Tibial artery (tissue), 4 donors: Measurements from ENCODE around the gene C11orf68.
A peak's percentile ranks its signal among the peaks of the same experiment; 100 is the strongest.

Source experiments
- DNase-seq, 2 donors: peaks; one replicate each; pipeline ENCODE4 v3.0.0-alpha.2; 2019
- H3K27ac ChIP-seq, 2 donors: fragments of 200-600 bp; sonication (generic) in 1 of 2; 1 replicate in 1 of 2; 2 replicates in 1 of 2; pipeline ENCODE4 v1.5.1; 2018 to 2019; ENCODE audit warnings: mild to moderate bottlenecking in 1 of 2
- H3K27me3 ChIP-seq, 2 donors: fragments of 200-600 bp; sonication (generic) in 1 of 2; one replicate each; pipeline versions ENCODE4 v1.5.1 to v1.6.0; 2016 to 2019
- H3K36me3 ChIP-seq, 3 donors: fragments of 200-600 bp; sonication (generic) in 2 of 3; one replicate each; pipeline ENCODE4 v1.5.1; 2016 to 2019; ENCODE audit warnings: mild to moderate bottlenecking in 2 of 3
- H3K4me1 ChIP-seq, 4 donors: fragments of 200-600 bp; sonication (generic) in 2 of 4; 1 replicate in 3 of 4; 2 replicates in 1 of 4; pipeline ENCODE4 v1.5.1; 2016 to 2019
- H3K4me3 ChIP-seq, 2 donors: fragments of 200-600 bp; sonication (generic) in 1 of 2; 1 replicate in 1 of 2; 2 replicates in 1 of 2; pipeline ENCODE4 v1.5.1; 2018 to 2019; ENCODE audit warnings: mild to moderate bottlenecking in 2 of 2
- H3K9me3 ChIP-seq, 3 donors: fragments of 200-600 bp; sonication (generic) in 1 of 3; one replicate each; pipeline ENCODE4 v1.5.1; 2016 to 2019
- CTCF ChIP-seq, 2 experiments: fragments of 200-600 bp in 1 of 2; fragments of 450-650 bp in 1 of 2; IDR thresholded peaks; one replicate each; pipeline ENCODE4 v1.5.1; 2017 to 2019; ENCODE audit warnings: antibody characterized with exemption in 2 of 2, mild to moderate bottlenecking in 1 of 2, moderate library complexity in 1 of 2
- intact Hi-C: fragments of 100-400 bp; cut with DNase I; formaldehyde crosslinking; loops from one replicate; pipeline ENCODE4 v1.15.0; 2023; ENCODE audit warnings: low total_unique reads

Gene C11orf68

GRCh38 chr11:65879617-65880016 lies 39.2 kb downstream of the C11orf68 start, which contains the start of gene CTSW:
TSS of gene CTSW (plus strand) at chr11:65879837. CDS start at chr11:65879855, 18 bp downstream.
- Histone ChIP-seq H3K9me3 (no peaks in the 10 kb centered on the region), H3K36me3 (peaks cover 15 to 25% (median 16%) of the 10 kb centered on the region in 3 donors), H3K4me3 (no peak within 1 kb of the TSS), H3K4me1 (peaks cover 0 to 5% (median 1%) of the 10 kb centered on the region in 4 donors), H3K27ac (no peak within 1 kb of the TSS), H3K27me3 (no peaks in the 10 kb centered on the region)
- TF ChIP-seq CTCF (IDR thresholded peaks at IDR 0.05) = no peak
- DNase-seq = peak in 1 of 2 donors; percentile 64
- intact Hi-C loops = no loop called here

- H3K27me3 ChIP-seq = no peaks in the 10 kb centered on the region
- peaks cover 0 to 19% (median 12%) of the 10 kb centered on the region in 3 donors for H3K36me3 ChIP-seq
- H3K4me3 ChIP-seq = peak overlapping the region; percentile 66 to 76
- peak; percentile 94 to 98 for DNase-seq
- peak overlapping the region; percentile 96 to 98 for H3K27ac ChIP-seq
- intact Hi-C loops = no loop called here
- no peaks in the 10 kb centered on the region for H3K9me3 ChIP-seq
- peak in 1 of 2 experiments; percentile 6 for TF ChIP-seq CTCF (IDR thresholded peaks at IDR 0.05)
- H3K4me1 ChIP-seq = peaks cover 0 to 34% (median 26%) of the 10 kb centered on the region in 4 donors
Observed at GRCh38 chr11:65873318-65874156, 45.3 kb downstream of the C11orf68 start.

DNA sequence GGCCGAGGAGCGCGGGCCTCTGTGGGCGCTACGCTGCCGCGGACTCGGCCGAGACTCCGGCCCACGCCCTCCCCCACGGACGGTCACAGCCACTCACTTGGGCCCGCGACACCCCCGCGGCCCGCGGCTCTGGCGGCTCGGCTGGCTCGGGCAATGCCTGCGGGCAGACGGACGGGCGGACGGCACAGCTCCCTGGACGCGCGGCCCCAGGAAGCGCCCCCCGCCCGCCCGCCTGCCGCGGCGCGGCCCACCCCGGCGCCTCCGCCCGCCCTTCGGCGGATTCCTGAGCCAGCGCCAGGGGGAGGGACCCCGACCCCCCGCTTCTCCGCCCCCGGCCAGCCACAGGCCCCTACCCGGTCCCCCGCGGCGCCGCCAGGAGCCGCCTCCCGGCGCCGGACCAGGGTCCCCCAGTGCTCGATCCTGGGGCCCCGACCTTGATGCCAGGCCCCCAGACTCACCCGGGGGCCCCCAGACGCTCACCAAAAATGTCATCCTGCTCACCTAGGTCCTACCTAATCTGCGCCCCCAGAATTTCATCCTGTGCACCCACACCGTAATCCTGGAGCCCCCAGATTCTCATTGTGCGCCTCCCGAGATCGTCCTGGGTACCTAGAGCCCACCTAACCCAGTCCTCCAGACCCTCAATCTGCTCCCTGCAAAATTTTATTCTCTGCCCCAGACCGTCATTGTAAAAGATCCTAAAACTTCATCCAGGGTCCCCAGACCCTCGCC lies 46.1 kb downstream of the C11orf68 start, which contains the start of gene EFEMP2:
TSS of gene EFEMP2 (minus strand) at position 215 of the 732 bp plus-strand sequence. CDS start 446 bp downstream, outside the sequence.
- peak within 1 kb of the TSS; percentile 96 to 98 for H3K27ac ChIP-seq
- intact Hi-C loops = no loop called here
- no peaks in the 10 kb centered on the region for H3K27me3 ChIP-seq
- TF ChIP-seq CTCF (IDR thresholded peaks at IDR 0.05) = no peak
- H3K4me1 ChIP-seq = peaks cover 0 to 34% (median 26%) of the 10 kb centered on the region in 4 donors
- peaks cover 0 to 27% (median 20%) of the 10 kb centered on the region in 3 donors for H3K36me3 ChIP-seq
- DNase-seq = peak in 1 of 2 donors; percentile 74
- no peaks in the 10 kb centered on the region for H3K9me3 ChIP-seq
- peak within 1 kb of the TSS; percentile 66 to 76 for H3K4me3 ChIP-seq

- Histone ChIP-seq H3K27ac (peak overlapping the region; percentile 96 to 98), H3K9me3 (no peaks in the 10 kb centered on the region), H3K4me1 (peaks cover 0 to 34% (median 26%) of the 10 kb centered on the region in 4 donors), H3K27me3 (no peaks in the 10 kb centered on the region), H3K4me3 (peak overlapping the region; percentile 66 to 76), H3K36me3 (peaks cover 0 to 35% (median 27%) of the 10 kb centered on the region in 3 donors)
- intact Hi-C loops = no loop called here
- DNase-seq = peak in 1 of 2 donors; percentile 77
- no peak for TF ChIP-seq CTCF (IDR thresholded peaks at IDR 0.05)
Observed at GRCh38 chr11:65871811-65872548, 46.9 kb downstream of the C11orf68 start.
